CD4-positive, alpha-beta T cell (primary cell): ENCODE measurements around the gene AP2B1. TPM values are rescaled to one million over a fixed set of nuclear protein-coding genes. Genes with fewer than 3 reads are reported as not detected.
A peak's percentile ranks its signal among the peaks of the same experiment; 100 is the strongest.

Experiments used
- ATAC-seq: fragments of 200-7000 bp; cut with Tn5 transposase; one replicate; pipeline ENCODE4 v1.10.0; 2022; ENCODE audit warnings: mild to moderate bottlenecking; ENCODE audit not compliant: poor library complexity
- CTCF ChIA-PET: fragments of 350-600 bp; sonication (Branson Sonifier 250); formaldehyde crosslinking; loops from one replicate; lab custom pipeline; 2021; ENCODE audit warnings: antibody characterized with exemption, inconsistent platforms; lab: Charles Lee
- POLR2A ChIA-PET: fragments of 350-600 bp; sonication (Branson Sonifier 250); formaldehyde crosslinking; loops from one replicate; lab custom pipeline; 2021; ENCODE audit warnings: antibody characterized with exemption, inconsistent platforms; lab: Charles Lee
- DNase-seq, 14 experiments: peaks; one replicate each; pipeline ENCODE4 v3.0.0-alpha.2; 2013 to 2020; ENCODE audit warnings: mixed read lengths in 2 of 14
- H3K27ac ChIP-seq, 2 donors: one replicate each; pipeline versions ENCODE4 v1.5.1 to v1.7.0; 2013; ENCODE audit warnings: low read length in 2 of 2, low read depth in 1 of 2, mild to moderate bottlenecking in 1 of 2
- H3K27me3 ChIP-seq, 2 experiments: 1 replicate in 1 of 2; 2 replicates in 1 of 2; pipeline versions ENCODE4 v1.6.1 to v1.7.0; 2013; ENCODE audit warnings: low read length in 2 of 2, control low read depth in 1 of 2, mild to moderate bottlenecking in 1 of 2, moderate library complexity in 1 of 2; ENCODE audit not compliant: insufficient read depth in 2 of 2, control insufficient read depth in 1 of 2
- H3K36me3 ChIP-seq: one replicate; pipeline ENCODE4 v1.6.1; 2013; ENCODE audit warnings: low read length, control low read depth; ENCODE audit not compliant: insufficient read depth
- H3K4me1 ChIP-seq: one replicate; pipeline ENCODE4 v1.6.1; 2013; ENCODE audit warnings: low read length, control low read depth; ENCODE audit not compliant: insufficient read depth
- H3K4me3 ChIP-seq: one replicate; pipeline ENCODE4 v1.5.1; 2013; ENCODE audit warnings: mild to moderate bottlenecking, low read length, moderate library complexity
- H3K9me3 ChIP-seq, 2 experiments: 1 replicate in 1 of 2; 2 replicates in 1 of 2; pipeline versions ENCODE4 v1.6.1 to v1.7.0; 2013; ENCODE audit warnings: low read length in 2 of 2, mild to moderate bottlenecking in 2 of 2, control low read depth in 1 of 2, moderate library complexity in 1 of 2; ENCODE audit not compliant: control insufficient read depth in 1 of 2, insufficient read depth in 1 of 2
- H3K27ac Mint-ChIP-seq: one replicate; pipeline ENCODE4 v1.8.0; 2020; ENCODE audit warnings: mixed read lengths
- H3K27me3 Mint-ChIP-seq: one replicate; pipeline ENCODE4 v1.8.0; 2021; ENCODE audit warnings: mixed read lengths
- H3K36me3 Mint-ChIP-seq: one replicate; pipeline ENCODE4 v1.8.0; 2021; ENCODE audit warnings: low read depth, mixed read lengths
- H3K4me1 Mint-ChIP-seq: one replicate; pipeline ENCODE4 v1.8.0; 2021; ENCODE audit warnings: low read depth, mixed read lengths
- H3K4me3 Mint-ChIP-seq: one replicate; pipeline ENCODE4 v1.8.0; 2020; ENCODE audit warnings: mild to moderate bottlenecking, mixed read lengths
- H3K9me3 Mint-ChIP-seq: one replicate; pipeline ENCODE4 v1.8.0; 2020; ENCODE audit warnings: mixed read lengths
- intact Hi-C, 2 experiments: fragments of 100-400 bp; cut with DNase I in 1 of 2; cut with micrococcal nuclease in 1 of 2; formaldehyde crosslinking; loops; one replicate each; pipeline versions ENCODE4 v1.15.1 to v1.9.0; 2023 to 2025; cut with DNase I, micrococcal nuclease
- total RNA-seq, 174 experiments: library from RNA in 2 of 174; stranded (reverse) in 2 of 174; gene quantifications; one replicate each; pipeline ENCODE4 v1.2.3 and lab custom pipeline; 2021 to 2026
- TF ChIP-seq, protein P1 (sequence below): fragments of 200-600 bp; IDR thresholded peaks from one replicate; pipeline ENCODE4 v1.8.0; 2022; ENCODE audit warnings: antibody characterized with exemption, mild to moderate bottlenecking

Gene AP2B1
- total RNA-seq, 2 experiments from 2014 or later: 67.0 to 69.2 TPM

DNA sequence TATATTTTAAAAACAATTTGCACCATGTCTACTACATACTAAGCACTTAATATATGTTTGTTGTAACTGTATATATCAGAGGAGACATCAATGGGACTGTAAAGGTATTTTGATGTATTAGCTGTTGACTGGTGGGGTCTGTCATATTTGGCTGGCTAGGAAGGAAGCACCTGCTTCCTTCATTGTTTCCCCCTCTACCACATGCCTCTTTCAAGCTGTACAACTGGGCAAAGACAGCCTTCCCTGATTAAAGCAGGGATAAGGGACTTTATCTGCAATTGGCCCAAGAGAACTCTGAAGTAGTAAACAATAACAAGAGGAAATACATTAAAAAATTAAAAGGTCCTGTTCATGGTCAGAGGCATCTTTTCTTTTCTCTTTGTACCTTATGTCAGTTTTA, 44.1 kb upstream of the AP2B1 start:
- no peaks in the 10 kb centered on the region for H3K27me3 Mint-ChIP-seq
- H3K4me1 ChIP-seq: peaks cover 23% of the 10 kb centered on the region
- no peak overlapping the region for H3K4me3 ChIP-seq
- no peak overlapping the region for H3K27ac ChIP-seq
- H3K36me3 ChIP-seq: no peaks in the 10 kb centered on the region
- ChIA-PET CTCF (interaction anchor here (1.4 to 1.5 kb wide), 2 partner anchors 10 to 87 kb away, joined by 3 read pairs; no protein-coding TSS in a partner anchor), POLR2A (interaction anchor here (0.7 to 7.8 kb wide), 3 partner anchors 35 to 229 kb away, joined by 3 to 84 read pairs (median 28); partner anchors contain the start of genes PEX12 and SLFN11)
- DNase-seq (no peak), ATAC-seq (no peak)
- TF ChIP-seq, protein P1, sequence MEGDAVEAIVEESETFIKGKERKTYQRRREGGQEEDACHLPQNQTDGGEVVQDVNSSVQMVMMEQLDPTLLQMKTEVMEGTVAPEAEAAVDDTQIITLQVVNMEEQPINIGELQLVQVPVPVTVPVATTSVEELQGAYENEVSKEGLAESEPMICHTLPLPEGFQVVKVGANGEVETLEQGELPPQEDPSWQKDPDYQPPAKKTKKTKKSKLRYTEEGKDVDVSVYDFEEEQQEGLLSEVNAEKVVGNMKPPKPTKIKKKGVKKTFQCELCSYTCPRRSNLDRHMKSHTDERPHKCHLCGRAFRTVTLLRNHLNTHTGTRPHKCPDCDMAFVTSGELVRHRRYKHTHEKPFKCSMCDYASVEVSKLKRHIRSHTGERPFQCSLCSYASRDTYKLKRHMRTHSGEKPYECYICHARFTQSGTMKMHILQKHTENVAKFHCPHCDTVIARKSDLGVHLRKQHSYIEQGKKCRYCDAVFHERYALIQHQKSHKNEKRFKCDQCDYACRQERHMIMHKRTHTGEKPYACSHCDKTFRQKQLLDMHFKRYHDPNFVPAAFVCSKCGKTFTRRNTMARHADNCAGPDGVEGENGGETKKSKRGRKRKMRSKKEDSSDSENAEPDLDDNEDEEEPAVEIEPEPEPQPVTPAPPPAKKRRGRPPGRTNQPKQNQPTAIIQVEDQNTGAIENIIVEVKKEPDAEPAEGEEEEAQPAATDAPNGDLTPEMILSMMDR: no peak
- H3K9me3 Mint-ChIP-seq: no peaks in the 10 kb centered on the region
- intact Hi-C loops: loop anchor here in 1 of 2 experiments (5.0 to 10.0 kb wide), 2 partner anchors 204 to 1118 kb away; no protein-coding TSS in a partner anchor
- H3K27me3 ChIP-seq: no peaks in the 10 kb centered on the region
- H3K27ac Mint-ChIP-seq: peak overlapping the region; percentile 25
- H3K36me3 Mint-ChIP-seq: no peaks in the 10 kb centered on the region
- no peaks in the 10 kb centered on the region for H3K9me3 ChIP-seq
- peaks cover 44% of the 10 kb centered on the region for H3K4me1 Mint-ChIP-seq
- no peak overlapping the region for H3K4me3 Mint-ChIP-seq

DNA sequence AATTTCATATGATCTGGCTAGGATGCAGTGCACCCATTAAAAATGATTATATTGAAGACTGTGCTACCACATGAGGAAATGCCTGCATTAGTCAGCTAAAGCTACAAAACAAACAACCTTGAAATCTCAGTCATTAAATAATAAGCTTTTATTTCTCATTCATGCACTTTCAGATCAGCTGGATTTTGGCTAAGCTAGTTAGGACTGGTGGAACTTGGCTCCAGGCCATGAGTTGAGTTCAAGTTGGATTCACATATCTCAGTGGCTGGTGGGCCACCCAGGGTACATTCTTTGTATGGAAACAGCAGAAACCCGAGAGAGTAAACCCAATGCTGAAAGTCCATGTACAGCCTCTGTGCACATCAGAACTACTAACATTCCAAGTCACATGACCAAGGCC, 43.3 kb upstream of the AP2B1 start:
- peaks cover 35% of the 10 kb centered on the region for H3K4me1 Mint-ChIP-seq
- H3K4me3 ChIP-seq: no peak overlapping the region
- CTCF ChIA-PET: interaction anchor here (1.4 kb wide), 1 partner anchor 86 kb away, joined by 3 read pairs; no protein-coding TSS in a partner anchor
- TF ChIP-seq, protein P1: no peak
- H3K4me1 ChIP-seq: peaks cover 22% of the 10 kb centered on the region
- H3K4me3 Mint-ChIP-seq: no peak overlapping the region
- no peak overlapping the region for H3K27ac Mint-ChIP-seq
- H3K27me3 Mint-ChIP-seq: no peaks in the 10 kb centered on the region
- POLR2A ChIA-PET: no interaction called here
- H3K9me3 Mint-ChIP-seq: no peaks in the 10 kb centered on the region
- H3K27me3 ChIP-seq: no peaks in the 10 kb centered on the region
- no peak for DNase-seq
- H3K9me3 ChIP-seq: no peaks in the 10 kb centered on the region
- H3K36me3 ChIP-seq: no peaks in the 10 kb centered on the region
- H3K27ac ChIP-seq: no peak overlapping the region
- no peak for ATAC-seq
- no peaks in the 10 kb centered on the region for H3K36me3 Mint-ChIP-seq
- intact Hi-C loops: loop anchor here in 1 of 2 experiments (5.0 to 10.0 kb wide), 2 partner anchors 203 to 1119 kb away; no protein-coding TSS in a partner anchor

DNA sequence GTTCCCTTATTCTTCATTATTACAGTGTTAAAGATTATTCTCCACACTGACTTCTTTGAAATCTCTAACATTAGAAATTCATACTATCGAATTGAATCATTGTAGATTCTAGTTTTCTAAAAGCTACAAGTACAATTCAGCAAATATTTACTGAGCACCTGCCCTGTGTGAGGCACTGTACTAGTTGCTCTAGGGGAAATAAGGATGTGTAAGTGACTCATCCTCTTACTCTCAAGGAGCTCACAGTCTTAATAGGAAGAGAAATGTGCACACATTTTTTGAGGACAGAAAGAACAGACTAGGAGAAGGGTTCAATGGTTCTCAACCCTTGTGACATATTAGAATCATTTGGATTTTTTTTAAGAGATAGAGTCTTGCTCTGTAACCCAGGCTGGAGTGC, 42.0 kb upstream of the AP2B1 start:
- TF ChIP-seq, protein P1: no peak
- Mint-ChIP-seq H3K9me3 (no peaks in the 10 kb centered on the region), H3K4me3 (no peak overlapping the region), H3K27me3 (no peaks in the 10 kb centered on the region), H3K27ac (no peak overlapping the region), H3K4me1 (peaks cover 22% of the 10 kb centered on the region), H3K36me3 (no peaks in the 10 kb centered on the region)
- H3K27ac ChIP-seq: no peak overlapping the region
- ChIA-PET POLR2A (interaction anchor here (0.9 to 1.3 kb wide), 2 partner anchors 18 to 33 kb away, joined by 4 read pairs; partner anchors contain the start of gene PEX12), CTCF (no interaction called here)
- H3K4me1 ChIP-seq: peaks cover 11% of the 10 kb centered on the region
- intact Hi-C loops: loop anchor here in 1 of 2 experiments (10.0 kb wide), 1 partner anchor 1120 kb away; no protein-coding TSS in a partner anchor
- no peaks in the 10 kb centered on the region for H3K27me3 ChIP-seq
- H3K9me3 ChIP-seq: no peaks in the 10 kb centered on the region
- ATAC-seq: no peak
- no peak overlapping the region for H3K4me3 ChIP-seq
- DNase-seq: no peak
- no peaks in the 10 kb centered on the region for H3K36me3 ChIP-seq
